IMR-90 (cell line): ENCODE data around the gene LYPD6B. TPM values are rescaled to one million over a fixed set of nuclear protein-coding genes. Genes with fewer than 3 reads are reported as not detected.

Source experiments
- ATAC-seq: fragments of 200-7000 bp; cut with Tn5 transposase; 2 replicates; pipeline ENCODE4 v1.9.1; 2020; ENCODE audit warnings: low read depth, mild to moderate bottlenecking, moderate library complexity
- BruUV-seq: library from RNA; stranded (reverse); fragments of 400-500 nt; replicated peaks from 2 replicates; lab custom pipeline; 2021; lab: Mats Ljungman, UMichigan
- CTCF ChIA-PET: fragments of 300-600 bp; formaldehyde crosslinking; extraction: SDS; loops from one replicate; lab custom pipeline; 2021; ENCODE audit warnings: antibody characterized with exemption; lab: Yijun Ruan, JAX
- POLR2A ChIA-PET: fragments of 300-600 bp; sonication (Branson Sonifier 250); formaldehyde crosslinking; loops from one replicate; lab custom pipeline; 2022; ENCODE audit warnings: antibody characterized with exemption; ENCODE audit not compliant: unreplicated experiment; lab: Charles Lee
- DNase-seq: peaks from one replicate; pipeline ENCODE4 v3.0.0; 2013
- H2AFZ ChIP-seq: replicated peaks from 2 replicates; pipeline ENCODE3; 2013; ENCODE audit warnings: low read length, mild to moderate bottlenecking; ENCODE audit not compliant: poor library complexity
- H2AK5ac ChIP-seq: 2 replicates; pipeline ENCODE4 v1.6.1; 2013; ENCODE audit warnings: low read depth, low read length, inconsistent platforms
- H2AK9ac ChIP-seq: replicated peaks from 2 replicates; pipeline ENCODE3; 2013; ENCODE audit warnings: mild to moderate bottlenecking, low read depth, low read length, moderate library complexity; ENCODE audit not compliant: poor library complexity
- H2BK120ac ChIP-seq: 2 replicates; pipeline ENCODE4 v1.6.1; 2013; ENCODE audit warnings: low read depth, low read length, inconsistent platforms
- H2BK15ac ChIP-seq: 3 replicates; pipeline ENCODE4 v1.6.1; 2013; ENCODE audit warnings: low read depth, low read length, inconsistent platforms
- H2BK20ac ChIP-seq: 2 replicates; pipeline ENCODE4 v1.6.1; 2013; ENCODE audit warnings: low read depth, mild to moderate bottlenecking, inconsistent platforms, low read length, moderate library complexity
- H2BK5ac ChIP-seq: 2 replicates; pipeline ENCODE4 v1.6.1; 2013; ENCODE audit warnings: mild to moderate bottlenecking, low read depth, low read length, inconsistent platforms; ENCODE audit not compliant: poor library complexity, severe bottlenecking
- H3K14ac ChIP-seq: replicated peaks from 2 replicates; pipeline ENCODE4 v1.6.1; 2013; ENCODE audit warnings: low read depth, low read length, inconsistent platforms
- H3K18ac ChIP-seq: 2 replicates; pipeline ENCODE4 v1.6.1; 2013; ENCODE audit warnings: low read depth, low read length, control low read depth
- H3K23ac ChIP-seq: 2 replicates; pipeline ENCODE4 v1.6.1; 2013; ENCODE audit warnings: low read depth, low read length, inconsistent platforms
- H3K27ac ChIP-seq: 2 replicates; pipeline ENCODE4 v1.5.1; 2013; ENCODE audit warnings: mild to moderate bottlenecking, control low read depth, low read length; ENCODE audit not compliant: insufficient read depth
- H3K27me3 ChIP-seq: 2 replicates; pipeline ENCODE4 v1.6.1; 2013; ENCODE audit warnings: low read length; ENCODE audit not compliant: control insufficient read depth, insufficient read depth
- H3K36me3 ChIP-seq: 2 replicates; pipeline ENCODE4 v1.6.1; 2013; ENCODE audit warnings: low read length, mixed read lengths; ENCODE audit not compliant: control insufficient read depth, insufficient read depth
- H3K4ac ChIP-seq: 2 replicates; pipeline ENCODE4 v1.6.1; 2013; ENCODE audit warnings: low read depth, low read length, inconsistent platforms
- H3K4me1 ChIP-seq: 2 replicates; pipeline ENCODE4 v1.6.1; 2013; ENCODE audit warnings: low read length, mixed read lengths; ENCODE audit not compliant: control insufficient read depth, insufficient read depth
- H3K4me2 ChIP-seq: 2 replicates; pipeline ENCODE4 v1.6.1; 2013; ENCODE audit warnings: low read depth, mild to moderate bottlenecking, control low read depth, low read length, moderate library complexity
- H3K4me3 ChIP-seq: 2 replicates; pipeline ENCODE4 v1.5.1; 2013; ENCODE audit warnings: low read depth, mild to moderate bottlenecking, control low read depth, low read length, moderate library complexity; ENCODE audit not compliant: insufficient read depth
- H3K56ac ChIP-seq: 2 replicates; pipeline ENCODE4 v1.6.1; 2013; ENCODE audit warnings: low read length, inconsistent platforms; ENCODE audit not compliant: insufficient read depth; ENCODE audit errors: extremely low read depth
- H3K79me1 ChIP-seq, 2 experiments: 2 replicates each; pipeline ENCODE4 v1.6.1; 2013; ENCODE audit warnings: low read length in 2 of 2, inconsistent platforms in 1 of 2, low read depth in 1 of 2
- H3K9ac ChIP-seq: 2 replicates; pipeline ENCODE4 v1.6.1; 2013; ENCODE audit warnings: low read depth, low read length, control low read depth
- H3K9me1 ChIP-seq: 2 replicates; pipeline ENCODE4 v1.6.1; 2013; ENCODE audit warnings: low read length, inconsistent platforms; ENCODE audit not compliant: insufficient read depth
- H3K9me3 ChIP-seq: 2 replicates; pipeline ENCODE4 v1.6.1; 2013; ENCODE audit warnings: low read length; ENCODE audit not compliant: control insufficient read depth, insufficient read depth
- H4K20me1 ChIP-seq: 2 replicates; pipeline ENCODE4 v1.6.1; 2013; ENCODE audit warnings: low read length, inconsistent platforms; ENCODE audit not compliant: insufficient read depth
- H4K5ac ChIP-seq: 2 replicates; pipeline ENCODE4 v1.6.1; 2013; ENCODE audit warnings: mild to moderate bottlenecking, low read depth, low read length, control low read depth
- H4K8ac ChIP-seq, 2 experiments: 2 replicates each; pipeline ENCODE4 v1.6.1; 2013; ENCODE audit warnings: low read depth in 2 of 2, low read length in 2 of 2, control low read depth in 1 of 2, inconsistent platforms in 1 of 2
- H4K91ac ChIP-seq: 2 replicates; pipeline ENCODE4 v1.6.1; 2013; ENCODE audit warnings: low read depth, low read length, inconsistent platforms; ENCODE audit not compliant: insufficient read depth
- BHLHE40 ChIP-seq: fragments of 150-350 bp; IDR thresholded peaks from 2 replicates; pipeline ENCODE4 v1.6.1; 2016; ENCODE audit warnings: mild to moderate bottlenecking, low read depth, low read length
- CEBPB ChIP-seq: IDR thresholded peaks from 2 replicates; pipeline ENCODE4 v1.6.1; 2012; ENCODE audit warnings: low read depth, low read length, improper control_type of control experiment
- CHD1 ChIP-seq: IDR thresholded peaks from 2 replicates; pipeline ENCODE4 v1.6.1; 2012; ENCODE audit warnings: low read depth, low read length, improper control_type of control experiment
- CTCF ChIP-seq: conservative IDR thresholded peaks from 2 replicates; pipeline ENCODE4 v1.5.1; 2012; ENCODE audit warnings: mild to moderate bottlenecking, low read depth, low read length, improper control_type of control experiment
- ELK1 ChIP-seq: fragments of 150-350 bp; IDR thresholded peaks from 2 replicates; pipeline ENCODE4 v1.6.1; 2016; ENCODE audit warnings: low read depth, mild to moderate bottlenecking, low read length, moderate library complexity, borderline replicate concordance
- FOS ChIP-seq: fragments of 150-350 bp; IDR thresholded peaks from 2 replicates; pipeline ENCODE4 v1.6.1; 2016; ENCODE audit warnings: low read depth, low read length
- MAFK ChIP-seq: IDR thresholded peaks from 2 replicates; pipeline ENCODE4 v1.6.1; 2012; ENCODE audit warnings: low read depth, low read length, improper control_type of control experiment
- MAZ ChIP-seq: IDR thresholded peaks from 2 replicates; pipeline ENCODE4 v1.6.1; 2012; ENCODE audit warnings: low read depth, mild to moderate bottlenecking, low read length, improper control_type of control experiment, moderate library complexity, borderline replicate concordance
- MXI1 ChIP-seq: IDR thresholded peaks from 2 replicates; pipeline ENCODE4 v1.6.1; 2012; ENCODE audit warnings: low read depth, mild to moderate bottlenecking, low read length, moderate library complexity, borderline replicate concordance
- NFE2L2 ChIP-seq: fragments of 150-350 bp; IDR thresholded peaks from 2 replicates; pipeline ENCODE4 v1.6.1; 2016; ENCODE audit warnings: low read depth, mild to moderate bottlenecking, low read length
- POLR2A ChIP-seq: IDR thresholded peaks from 2 replicates; pipeline ENCODE4 v1.6.1; 2012; ENCODE audit warnings: mild to moderate bottlenecking, low read depth, low read length
- RAD21 ChIP-seq: IDR thresholded peaks from 2 replicates; pipeline ENCODE4 v1.6.1; 2012; ENCODE audit warnings: low read length, improper control_type of control experiment
- RCOR1 ChIP-seq: IDR thresholded peaks from 2 replicates; pipeline ENCODE4 v1.6.1; 2012; ENCODE audit warnings: mild to moderate bottlenecking, low read length, improper control_type of control experiment; ENCODE audit not compliant: insufficient replicate concordance
- RFX5 ChIP-seq: IDR thresholded peaks from 2 replicates; pipeline ENCODE4 v1.8.0; 2012; ENCODE audit warnings: low read depth, mild to moderate bottlenecking, low read length, moderate library complexity
- SMC3 ChIP-seq: fragments of 150-350 bp; IDR thresholded peaks from 2 replicates; pipeline ENCODE4 v1.6.1; 2016; ENCODE audit warnings: low read depth, mild to moderate bottlenecking, antibody characterized with exemption, low read length, moderate library complexity
- USF2 ChIP-seq: fragments of 150-350 bp; IDR thresholded peaks from 2 replicates; pipeline ENCODE4 v1.6.1; 2017; ENCODE audit warnings: mild to moderate bottlenecking, antibody characterized with exemption, low read length, low read depth
- WGBS, 2 experiments: methylation state at CpG; one replicate each; pipeline versions ENCODE4 v1.1.5 to v1.1.7; 2013; ENCODE audit warnings: missing lambda C conversion rate in 2 of 2; ENCODE audit not compliant: insufficient read length in 1 of 2; ENCODE audit errors: extremely low coverage in 2 of 2; 5-methylcytosine and 5-hydroxymethylcytosine counted together
- dilution Hi-C: fragments of 300-500 bp; cut with HindIII; formaldehyde crosslinking; loops from one replicate; pipeline ENCODE4 v1.14.3; 2018; ENCODE audit warnings: low sequenced_read_pairs; ENCODE audit not compliant: unreplicated experiment
- in situ Hi-C: fragments of 300-500 bp; cut with MboI; formaldehyde crosslinking; loops from 3 replicates; pipeline ENCODE4 v1.14.3; 2019; ENCODE audit warnings: low sequenced_read_pairs, inconsistent platforms, mixed read lengths
- intact Hi-C: fragments of 100-400 bp; cut with micrococcal nuclease; formaldehyde crosslinking; loops from 2 replicates; pipeline ENCODE4 v1.10.0; 2022
- polyA plus RNA-seq, 3 experiments: library from polyadenylated mRNA; depleted of rRNA; stranded (reverse); fragments of >200 nt; gene quantifications; 2 replicates each; pipeline ENCODE4 v1.2.3, GENCODE V29; 2012; ENCODE audit warnings: low replicate concordance in 1 of 3
- total RNA-seq: library from RNA; depleted of rRNA; stranded (reverse); fragments of >200 nt; gene quantifications from 2 replicates; pipeline ENCODE4 v1.2.3, GENCODE V29; 2012

LYPD6B gene
- total and polyA plus RNA-seq, 2 of the 4 experiments (the other 2 are of a cell fraction): 0.05 TPM; not detected in 1

GRCh38 chr2:149059822-149060221 lies 21.3 kb downstream of the LYPD6B start:
- H3K9ac ChIP-seq: no peak overlapping the region
- no peak overlapping the region for H4K8ac ChIP-seq
- no peaks in the 10 kb centered on the region for H4K20me1 ChIP-seq
- no CpG with 5 or more reads among the region's 1 CpG for WGBS, 2 experiments
- H3K18ac ChIP-seq: no peak overlapping the region; the same call in 1 of the 2 replicates
- intact Hi-C loops: loop anchor here (5.0 kb wide), 1 partner anchor 828 kb away; no protein-coding TSS in a partner anchor
- no peak overlapping the region for H3K4me3 ChIP-seq
- peak overlapping the region; percentile 44; the same call in 1 of the 2 replicates for H2BK120ac ChIP-seq
- DNase-seq: no peak
- no peak overlapping the region for H3K14ac ChIP-seq
- H2AK9ac ChIP-seq: no peak overlapping the region
- no peak overlapping the region for H2BK15ac ChIP-seq
- no peak for ATAC-seq
- ChIA-PET POLR2A (no interaction called here), CTCF (no interaction called here)
- H3K27me3 ChIP-seq: no peaks in the 10 kb centered on the region
- dilution Hi-C loops: no loop called here
- no peak overlapping the region; the same call in 1 of the 2 replicates for H2AK5ac ChIP-seq
- H2AFZ ChIP-seq: no peak overlapping the region
- H4K5ac ChIP-seq: no peak overlapping the region
- no peak overlapping the region for H3K27ac ChIP-seq
- no peak overlapping the region for H2BK5ac ChIP-seq
- no peak overlapping the region for H3K4me2 ChIP-seq
- H3K4ac ChIP-seq: peak overlapping the region; percentile 33; the same call in 1 of the 2 replicates
- no peaks in the 10 kb centered on the region for H3K36me3 ChIP-seq
- H3K9me1 ChIP-seq: peaks cover 4% of the 10 kb centered on the region; the same call in 1 of the 2 replicates
- H4K91ac ChIP-seq: peak overlapping the region; percentile 55; the same call in 1 of the 2 replicates
- no peak overlapping the region for H3K56ac ChIP-seq
- no TSS peak for BruUV-seq
- no peak overlapping the region for H3K23ac ChIP-seq
- in situ Hi-C loops: no loop called here
- peak overlapping the region; percentile 64; the same call in 1 of the 2 replicates for H2BK20ac ChIP-seq
- peaks cover 3% of the 10 kb centered on the region for H3K4me1 ChIP-seq
- TF ChIP-seq RCOR1 (no peak), USF2 (no peak), CEBPB (no peak), RFX5 (no peak), CTCF (no peak), CHD1 (no peak), SMC3 (no peak), NFE2L2 (no peak), MXI1 (no peak), POLR2A (no peak), FOS (no peak), MAFK (no peak), RAD21 (no peak), BHLHE40 (no peak), MAZ (no peak), ELK1 (no peak)
- no peaks in the 10 kb centered on the region for H3K79me1 ChIP-seq
- no peaks in the 10 kb centered on the region for H3K9me3 ChIP-seq
